GM19193 (cell line): ENCODE measurements around the gene BMF.
A peak's percentile ranks its signal among the peaks of the same experiment; 100 is the strongest.

Source experiments
- POLR2A ChIP-seq: IDR thresholded peaks from 4 replicates; pipeline ENCODE4 v1.6.1; 2011; ENCODE audit not compliant: insufficient read depth, insufficient read length; ENCODE audit errors: extremely low read depth

The BMF gene

GRCh38 chr15:40095371-40096093 lies 13.1 kb downstream of the BMF start:
- TF ChIP-seq POLR2A: peak; percentile 32

GRCh38 chr15:40094156-40094555 lies 14.5 kb downstream of the BMF start:
- no peak for TF ChIP-seq POLR2A

DNA sequence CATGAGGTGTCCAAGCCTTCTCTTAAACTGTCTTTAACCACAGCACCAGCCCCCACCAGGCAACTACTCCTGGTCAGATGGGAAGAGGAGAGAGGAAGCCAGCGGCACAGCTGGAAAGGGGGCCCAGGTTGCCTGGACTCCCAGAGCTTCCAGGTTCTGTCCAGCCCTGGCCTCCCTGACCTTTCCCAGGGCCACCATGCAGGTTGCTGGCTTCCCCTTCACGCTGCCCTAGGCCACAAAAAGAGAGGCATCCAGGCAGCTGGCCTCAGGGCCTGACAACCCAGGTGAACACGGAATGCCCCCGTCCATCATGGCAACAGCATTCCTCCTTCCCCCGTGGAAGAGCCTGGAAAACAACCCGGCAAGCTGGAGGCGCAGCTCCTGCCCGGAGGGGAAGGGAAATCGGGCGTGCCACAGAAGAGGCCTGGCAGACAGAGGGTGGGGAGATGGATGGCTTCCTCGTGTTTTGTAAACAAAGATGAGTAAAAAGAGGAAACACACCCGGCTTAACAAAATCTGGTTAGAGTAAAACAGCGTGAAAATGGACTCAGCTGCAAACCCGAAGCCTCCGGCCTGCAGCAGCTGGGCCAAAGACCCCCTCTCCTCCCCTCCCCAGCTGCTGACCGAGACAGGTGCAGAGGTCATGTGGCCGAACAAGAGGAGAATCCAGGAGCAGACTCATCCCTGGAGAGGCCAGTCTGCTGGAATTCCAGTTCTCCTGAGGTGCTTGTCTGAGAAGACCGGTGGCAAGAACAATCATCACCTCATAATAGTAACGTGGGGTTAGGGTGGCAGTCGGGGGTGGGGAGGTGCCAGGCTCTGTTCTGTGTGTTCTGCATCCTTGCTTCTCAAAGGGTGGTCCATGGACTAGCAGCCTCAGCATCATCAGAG lies 15.5 kb downstream of the BMF start:
- no peak for TF ChIP-seq POLR2A

- no peak for TF ChIP-seq POLR2A
Measured at GRCh38 chr15:40092256-40092978, 16.3 kb downstream of the BMF start.

GRCh38 chr15:40091861-40092255 lies 16.8 kb downstream of the BMF start:
- no peak for TF ChIP-seq POLR2A

DNA sequence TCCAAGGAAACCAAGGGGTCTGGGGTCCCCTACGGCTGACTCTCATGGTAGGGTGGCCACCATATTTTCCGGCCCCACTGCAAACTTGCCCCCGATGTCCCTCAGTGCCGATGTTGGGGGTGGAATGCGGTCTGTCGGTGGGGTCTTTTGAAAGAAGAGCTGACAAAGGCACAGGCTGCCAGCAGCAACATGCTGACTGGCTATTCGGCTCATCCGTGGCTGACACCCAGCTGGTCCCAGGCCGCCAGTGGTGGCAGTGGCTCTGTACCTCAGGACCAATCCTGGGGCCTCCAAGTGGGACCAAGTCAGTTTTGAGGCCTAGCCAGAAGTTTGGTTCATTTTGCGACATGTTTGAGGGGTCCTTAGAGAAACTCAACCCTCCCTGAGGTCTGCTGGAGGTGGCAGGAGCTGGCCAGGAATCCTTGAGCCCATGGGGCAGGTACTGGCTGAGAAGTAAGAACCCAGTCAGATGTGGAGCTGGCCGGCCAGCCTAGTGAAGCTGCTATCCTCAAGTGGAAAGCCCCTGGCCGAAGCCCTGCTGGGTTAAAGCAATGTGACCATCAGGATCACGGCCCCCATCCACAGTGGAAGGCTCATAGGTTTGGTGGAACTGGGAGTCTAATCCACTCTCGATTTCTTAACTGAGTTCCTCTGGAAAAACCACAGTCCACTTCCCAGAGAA lies 17.8 kb downstream of the BMF start:
- TF ChIP-seq POLR2A: no peak

DNA sequence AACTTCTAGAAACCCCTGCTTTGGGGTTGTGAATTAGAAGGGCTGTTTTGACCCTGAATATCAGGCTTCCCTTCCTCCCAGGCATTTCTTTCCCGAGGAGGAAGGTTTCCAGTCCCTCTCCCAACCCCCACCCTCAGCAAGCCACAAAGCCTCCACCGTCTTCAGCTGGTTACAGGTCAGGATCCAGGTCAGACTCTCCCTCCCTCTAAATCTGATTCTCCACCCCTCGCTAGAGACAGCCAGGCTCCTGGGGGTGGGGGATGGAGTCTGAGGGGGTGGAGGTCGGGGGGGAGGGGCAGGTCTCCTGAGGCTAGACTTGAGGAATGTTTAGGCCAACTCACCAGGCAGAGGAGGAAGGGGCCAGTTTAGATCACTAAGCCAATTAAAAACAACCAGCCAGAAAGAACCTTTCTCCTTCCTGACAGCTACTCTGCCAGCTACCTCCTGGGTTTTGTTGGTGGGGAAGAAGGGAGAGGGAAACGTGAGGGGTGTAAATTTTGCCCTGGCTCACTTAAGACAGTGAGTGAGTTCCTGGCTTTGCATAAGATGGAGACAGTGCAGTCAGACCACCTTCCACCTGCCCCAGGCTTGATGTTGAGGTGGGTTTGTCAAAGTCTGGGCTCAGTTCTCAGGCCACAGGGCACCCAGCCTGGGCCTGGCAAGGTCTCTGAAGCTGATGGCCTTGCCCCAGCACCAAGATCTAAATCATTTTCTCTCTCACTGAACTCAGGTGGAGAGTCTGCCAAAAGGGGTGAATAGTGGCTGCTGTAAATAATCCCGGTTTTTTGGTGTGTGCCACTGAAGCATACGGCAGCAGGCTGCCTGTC lies 19.5 kb downstream of the BMF start:
- TF ChIP-seq POLR2A: no peak

- TF ChIP-seq POLR2A: peak; percentile 20
Measured at GRCh38 chr15:40087991-40088928, 20.4 kb downstream of the BMF start.

- no peak for TF ChIP-seq POLR2A
Measured at GRCh38 chr15:40087068-40087810, 21.4 kb downstream of the BMF start.

- no peak for TF ChIP-seq POLR2A
Measured at GRCh38 chr15:40085266-40085665, 23.4 kb downstream of the BMF start.

- no peak for TF ChIP-seq POLR2A
Measured at GRCh38 chr15:40084650-40085049, 24.0 kb downstream of the BMF start.

DNA sequence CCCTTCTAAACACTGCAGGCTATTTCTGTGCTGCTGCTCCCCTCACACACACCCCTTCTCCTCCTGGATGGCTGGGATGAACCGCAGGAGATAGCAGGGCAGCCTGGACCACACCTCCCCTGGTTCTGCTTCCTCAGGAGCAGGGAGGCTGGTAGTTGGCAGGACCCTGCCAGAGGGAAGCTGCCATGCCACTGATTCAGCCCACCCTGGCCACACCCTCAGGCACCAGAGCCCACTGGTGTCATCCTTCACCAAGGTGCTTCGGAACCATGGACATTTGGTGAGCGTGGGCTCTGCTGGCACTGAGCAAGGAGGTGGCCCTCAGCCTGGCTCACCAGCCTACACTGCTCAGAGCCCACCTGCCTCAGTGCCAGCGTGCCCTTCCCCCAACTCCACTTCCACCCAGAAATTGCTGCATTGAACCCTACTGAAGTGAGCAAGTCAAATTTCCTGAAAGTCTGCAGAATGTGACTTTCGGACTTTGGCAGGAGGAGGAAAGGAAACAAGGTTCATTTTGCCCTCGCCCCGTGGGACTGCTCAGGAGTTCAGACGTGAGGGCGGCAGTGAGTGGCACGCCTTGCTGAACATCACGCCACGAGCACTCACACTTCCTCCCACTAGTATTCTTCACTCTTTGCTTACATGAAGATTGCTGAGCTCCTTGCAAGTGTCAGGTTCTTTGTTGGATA lies 26.3 kb downstream of the BMF start:
- TF ChIP-seq POLR2A: no peak
